Right lobe of liver (tissue), 6 donors: ENCODE results near the gene BTNL2. TPM values are rescaled to one million over a fixed set of nuclear protein-coding genes. Genes with fewer than 3 reads are reported as not detected.
"Not testable (repeated sequence)": the region's sequence is repeated elsewhere in the genome, so short reads cannot be mapped to it uniquely, and the experiment has no call there.

Experiments used
- ATAC-seq, 4 donors: fragments of 200-7000 bp; cut with Tn5 transposase; one replicate each; pipeline ENCODE4 v1.9.1; 2020; ENCODE audit warnings: mild to moderate bottlenecking in 4 of 4, moderate library complexity in 4 of 4
- DNase-seq, 3 donors: peaks; one replicate each; pipeline ENCODE4 v3.0.0-alpha.2; 2020
- H3K27ac ChIP-seq, 3 donors: fragments of 200-600 bp; one replicate each; pipeline ENCODE4 v1.8.0; 2022
- H3K27me3 ChIP-seq, 2 donors: fragments of 200-600 bp; one replicate each; pipeline ENCODE4 v1.8.0; 2022
- H3K36me3 ChIP-seq, 4 donors: fragments of 200-600 bp; sonication (generic) in 1 of 4; one replicate each; pipeline versions ENCODE4 v1.5.1 to v1.8.0; 2017 to 2022; ENCODE audit warnings: control low read depth in 1 of 4
- H3K4me1 ChIP-seq, 4 donors: fragments of 200-600 bp; sonication (generic) in 1 of 4; one replicate each; pipeline versions ENCODE4 v1.5.1 to v1.8.0; 2017 to 2022; ENCODE audit warnings: control low read depth in 1 of 4
- H3K4me3 ChIP-seq, 3 donors: fragments of 200-600 bp; one replicate each; pipeline ENCODE4 v1.8.0; 2022
- H3K9me3 ChIP-seq, 4 donors: fragments of 200-600 bp; sonication (generic) in 1 of 4; one replicate each; pipeline versions ENCODE4 v1.5.1 to v1.8.0; 2017 to 2022; ENCODE audit warnings: control low read depth in 1 of 4
- CTCF ChIP-seq, 4 donors: fragments of 200-600 bp in 3 of 4; fragments of 450-650 bp in 1 of 4; IDR thresholded peaks; one replicate each; pipeline versions ENCODE4 v1.5.1 to v1.8.0; 2016 to 2022; ENCODE audit warnings: antibody characterized with exemption in 4 of 4, mild to moderate bottlenecking in 2 of 4
- POLR2A ChIP-seq: fragments of 450-650 bp; IDR thresholded peaks from one replicate; pipeline ENCODE4 v1.6.1; 2017; ENCODE audit warnings: antibody characterized with exemption, mild to moderate bottlenecking
- WGBS: methylation state at CpG from one replicate; pipeline ENCODE4 v1.1.6; 2018; ENCODE audit warnings: low coverage, low lambda C conversion rate; ENCODE audit not compliant: insufficient coverage; ENCODE audit errors: missing lambda C conversion rate; 5-methylcytosine and 5-hydroxymethylcytosine counted together
- intact Hi-C, 2 donors: fragments of 100-400 bp; cut with DNase I; formaldehyde crosslinking; loops; one replicate each; pipeline versions ENCODE4 v1.11.2 to v1.14.1; 2022
- total RNA-seq, 6 experiments: library from RNA; depleted of rRNA in 2 of 6; stranded (reverse); fragments of >200 nt in 2 of 6; fragmentation: NEBNext Ultra II Directional in 3 of 6; extraction: Animal tissue kit (Norgen Biotek cat#: 25700) in 3 of 6; gene quantifications; one replicate each; pipeline versions ENCODE4 v1.1.0 to v1.2.4, GENCODE V29; 2016 to 2023
- donor health status: DM: no; HTN: yes; CAD: no.
- donor health status: DM: no; HTN: no; CAD: no.
- donor health status: DM: no; HTN: no; CAD: no.
- donor health status: DM: no; HTN: yes; CAD: no.
- donor health status: DM: no; HTN: yes; CAD: no.

Gene BTNL2
- total RNA-seq, 6 experiments from 2014 or later = not detected

- Histone ChIP-seq H3K4me3 (no peak overlapping the region), H3K27me3 (no peaks in the 10 kb centered on the region), H3K27ac (no peak overlapping the region), H3K4me1 (peaks cover 0 to 6% (median 3%) of the 10 kb centered on the region in 4 donors), H3K36me3 (no peaks in the 10 kb centered on the region), H3K9me3 (no peaks in the 10 kb centered on the region)
- TF ChIP-seq POLR2A (no peak), CTCF (IDR thresholded peaks at IDR 0.05) (no peak)
- ATAC-seq = no peak
- intact Hi-C loops = no loop called here
- no peak for DNase-seq
- 33% methylated on average over 2 of the region's 2 CpGs for WGBS
Observed at GRCh38 chr6:32370505-32370904, 36.5 kb downstream of the BTNL2 start.

- intact Hi-C loops = no loop called here
- H3K36me3 ChIP-seq = no peaks in the 10 kb centered on the region
- H3K27me3 ChIP-seq = no peaks in the 10 kb centered on the region
- 52% methylated on average over 3 of the region's 3 CpGs for WGBS
- TF ChIP-seq POLR2A (no peak), CTCF (IDR thresholded peaks at IDR 0.05) (no peak)
- H3K27ac ChIP-seq = no peak overlapping the region
- no peak overlapping the region for H3K4me3 ChIP-seq
- ATAC-seq (no peak), DNase-seq (no peak)
- no peaks in the 10 kb centered on the region for H3K9me3 ChIP-seq
- H3K4me1 ChIP-seq = peaks cover 0 to 6% (median 3%) of the 10 kb centered on the region in 4 donors
Observed at GRCh38 chr6:32369660-32370059, 37.3 kb downstream of the BTNL2 start.

GRCh38 chr6:32367644-32368043 is 39.3 kb downstream of the BTNL2 start:
- Histone ChIP-seq H3K36me3 (no peaks in the 10 kb centered on the region), H3K27me3 (no peaks in the 10 kb centered on the region), H3K4me3 (no peak overlapping the region), H3K9me3 (no peaks in the 10 kb centered on the region), H3K4me1 (no peaks in the 10 kb centered on the region), H3K27ac (no peak overlapping the region)
- no peak for TF ChIP-seq CTCF (IDR thresholded peaks at IDR 0.05)
- TF ChIP-seq POLR2A = no peak
- intact Hi-C loops = no loop called here
- DNase-seq = no peak
- ATAC-seq = no peak
- WGBS = 68% methylated on average over 3 of the region's 3 CpGs

- H3K4me1 ChIP-seq, H3K4me3 ChIP-seq, ATAC-seq, H3K27me3 ChIP-seq, DNase-seq, intact Hi-C loops, H3K36me3 ChIP-seq, H3K9me3 ChIP-seq, H3K27ac ChIP-seq: not testable (repeated sequence)
- 80% methylated on average over 1 of the region's 1 CpG for WGBS
Observed at GRCh38 chr6:32359225-32359624, 47.8 kb downstream of the BTNL2 start.

- intact Hi-C loops, H3K9me3 ChIP-seq, DNase-seq, H3K36me3 ChIP-seq, H3K27ac ChIP-seq, H3K27me3 ChIP-seq, ATAC-seq, H3K4me3 ChIP-seq, H3K4me1 ChIP-seq: not testable (repeated sequence)
- 71% methylated on average over 7 of the region's 8 CpGs for WGBS
Observed at GRCh38 chr6:32358548-32358947, 48.4 kb downstream of the BTNL2 start.

- TF ChIP-seq POLR2A = no peak
- no peak for TF ChIP-seq CTCF (IDR thresholded peaks at IDR 0.05)
- no peak for ATAC-seq
- no peak for DNase-seq
Observed at GRCh38 chr6:32355018-32355417, 52.0 kb downstream of the BTNL2 start.

More at GRCh38 chr6:32355018-32355417, 52.0 kb downstream of the BTNL2 start:
- WGBS = 40% methylated on average over 1 of the region's 1 CpG
- no peak overlapping the region for H3K27ac ChIP-seq
- H3K27me3 ChIP-seq = no peaks in the 10 kb centered on the region
- H3K4me1 ChIP-seq = no peaks in the 10 kb centered on the region
- no peaks in the 10 kb centered on the region for H3K36me3 ChIP-seq
- intact Hi-C loops = no loop called here
- H3K9me3 ChIP-seq = no peaks in the 10 kb centered on the region
- H3K4me3 ChIP-seq = no peak overlapping the region
